ENCODE results near the gene CACFD1.
A peak's percentile ranks its signal among the peaks of the same experiment; 100 is the strongest.

The CACFD1 gene

DNA sequence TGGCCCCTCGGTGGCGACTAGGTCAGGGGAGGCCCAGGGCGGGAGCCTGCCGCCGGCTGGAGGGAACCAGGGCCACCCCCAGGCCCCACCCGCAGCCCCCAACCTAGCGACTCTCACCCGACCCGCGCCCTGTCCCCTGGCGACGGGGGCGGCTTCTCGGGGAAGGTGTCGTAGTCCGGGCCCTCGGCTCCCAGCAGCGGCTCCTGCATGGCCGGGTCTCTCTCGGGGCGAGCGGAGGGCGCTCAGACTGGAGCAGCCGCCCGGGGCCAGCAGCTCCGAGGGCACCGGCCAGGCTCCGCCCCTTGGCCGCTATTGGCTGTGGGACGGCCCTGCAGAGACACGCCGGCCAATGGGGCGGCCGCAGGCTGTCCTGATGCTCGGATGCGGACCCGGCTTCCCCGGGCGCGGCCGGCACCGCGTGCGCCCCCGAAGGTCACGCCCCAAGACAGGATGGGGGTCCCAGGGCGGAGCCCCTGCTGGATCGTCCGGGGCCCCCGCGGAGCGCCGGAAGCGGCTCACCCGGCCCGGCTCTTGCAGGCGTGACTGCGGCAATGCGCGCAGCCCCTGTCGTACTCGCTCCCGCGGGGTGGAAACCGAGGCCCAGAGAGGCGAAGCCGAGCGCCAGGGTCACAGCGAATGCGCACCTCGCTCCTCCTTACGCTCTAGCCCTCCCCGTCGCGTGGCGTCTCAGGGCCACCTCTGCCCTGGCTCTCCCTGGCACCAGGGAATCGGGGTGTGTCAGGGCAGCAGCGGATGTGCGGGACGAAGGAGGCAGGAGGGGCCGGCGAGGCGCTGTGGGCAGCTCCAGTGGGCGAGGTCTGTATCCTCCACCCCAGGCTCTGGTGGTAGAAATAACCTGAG, 19.3 kb downstream of the CACFD1 start, which contains the start of gene SLC2A6:
Gene SLC2A6 (minus strand): TSS at position 249 of the 861 bp plus-strand sequence. CDS start 40 bp downstream, at position 209.
- in situ Hi-C loops (cut with MboI; ENCODE audit: low pct_unique_long_range_greater_than_20kb, low sequenced_read_pairs, unreplicated experiment) = no loop called here
- DNase-seq (ENCODE audit: low spot score) = peak; percentile 98
- TF ChIP-seq, protein P1, sequence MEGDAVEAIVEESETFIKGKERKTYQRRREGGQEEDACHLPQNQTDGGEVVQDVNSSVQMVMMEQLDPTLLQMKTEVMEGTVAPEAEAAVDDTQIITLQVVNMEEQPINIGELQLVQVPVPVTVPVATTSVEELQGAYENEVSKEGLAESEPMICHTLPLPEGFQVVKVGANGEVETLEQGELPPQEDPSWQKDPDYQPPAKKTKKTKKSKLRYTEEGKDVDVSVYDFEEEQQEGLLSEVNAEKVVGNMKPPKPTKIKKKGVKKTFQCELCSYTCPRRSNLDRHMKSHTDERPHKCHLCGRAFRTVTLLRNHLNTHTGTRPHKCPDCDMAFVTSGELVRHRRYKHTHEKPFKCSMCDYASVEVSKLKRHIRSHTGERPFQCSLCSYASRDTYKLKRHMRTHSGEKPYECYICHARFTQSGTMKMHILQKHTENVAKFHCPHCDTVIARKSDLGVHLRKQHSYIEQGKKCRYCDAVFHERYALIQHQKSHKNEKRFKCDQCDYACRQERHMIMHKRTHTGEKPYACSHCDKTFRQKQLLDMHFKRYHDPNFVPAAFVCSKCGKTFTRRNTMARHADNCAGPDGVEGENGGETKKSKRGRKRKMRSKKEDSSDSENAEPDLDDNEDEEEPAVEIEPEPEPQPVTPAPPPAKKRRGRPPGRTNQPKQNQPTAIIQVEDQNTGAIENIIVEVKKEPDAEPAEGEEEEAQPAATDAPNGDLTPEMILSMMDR (IDR thresholded peaks at IDR 0.05; ENCODE audit: extremely low read depth, insufficient read depth, missing control alignments) = no peak

DNA sequence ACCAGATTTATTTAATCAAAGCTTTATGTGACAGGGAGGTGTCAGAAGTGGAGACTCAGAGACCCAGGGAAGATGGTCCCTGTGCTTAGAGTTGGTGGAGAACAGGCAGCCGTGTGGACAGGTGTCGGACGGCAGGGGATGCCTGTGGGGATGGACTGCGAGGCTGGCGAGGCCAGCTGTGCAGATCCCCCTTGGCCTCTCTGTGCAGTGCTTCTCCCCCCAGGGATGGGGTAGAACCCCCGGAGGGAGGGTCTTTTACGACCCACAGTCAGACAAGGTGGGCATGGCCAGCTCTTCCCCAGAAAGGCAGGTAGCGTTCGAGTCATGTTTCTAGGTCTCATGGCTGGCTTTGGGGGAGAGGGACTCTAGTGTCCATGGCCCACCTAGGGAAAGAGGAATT, 23.8 kb downstream of the CACFD1 start:
- no peak for DNase-seq (ENCODE audit: low spot score)
- TF ChIP-seq, protein P1 (IDR thresholded peaks at IDR 0.05; ENCODE audit: extremely low read depth, insufficient read depth, missing control alignments) = no peak
- in situ Hi-C loops (cut with MboI; ENCODE audit: low pct_unique_long_range_greater_than_20kb, low sequenced_read_pairs, unreplicated experiment) = loop anchor here (10.0 kb wide), 2 partner anchors 69 to 299 kb away; partner anchors contain the start of gene REXO4

DNA sequence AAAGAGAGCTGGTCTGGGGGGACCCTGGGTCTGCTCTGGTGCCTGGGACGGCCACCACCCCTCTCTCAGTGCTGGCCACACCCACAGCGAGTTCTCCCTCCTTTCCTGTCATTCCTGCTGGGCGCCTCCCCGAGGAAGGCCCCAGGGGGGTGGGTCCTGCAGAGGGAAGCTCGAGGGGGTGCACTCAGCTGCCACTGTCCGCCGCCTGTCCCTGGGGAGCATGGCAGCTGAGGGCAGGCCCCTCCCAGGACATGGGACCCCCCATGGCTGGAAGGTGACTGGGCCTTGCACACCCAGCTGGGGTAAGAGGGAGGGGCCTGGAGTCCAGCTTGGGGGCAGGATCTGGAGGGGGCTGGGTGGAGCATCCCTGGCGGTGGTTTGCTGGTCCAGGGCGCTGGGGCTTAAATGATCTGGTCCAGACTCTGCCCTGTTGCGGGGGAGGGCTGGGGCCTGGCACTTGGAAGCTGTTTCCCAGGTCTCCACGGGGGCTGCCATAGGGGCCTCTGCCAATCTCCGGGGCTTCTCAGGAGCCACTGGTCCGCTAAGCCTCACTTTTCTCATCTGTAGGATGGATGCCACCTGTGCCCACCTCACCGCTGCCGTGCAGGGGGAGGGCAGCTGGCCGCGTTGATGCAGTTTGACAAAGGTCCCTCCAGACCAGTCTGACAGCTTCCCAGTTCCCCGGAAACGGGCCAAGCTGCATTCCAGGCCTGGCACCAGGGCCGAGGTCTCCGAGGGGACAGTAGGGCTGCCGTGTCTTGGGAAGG, 25.1 kb downstream of the CACFD1 start:
- TF ChIP-seq, protein P1 (IDR thresholded peaks at IDR 0.05; ENCODE audit: extremely low read depth, insufficient read depth, missing control alignments) = no peak
- no peak for DNase-seq (ENCODE audit: low spot score)
- in situ Hi-C loops (cut with MboI; ENCODE audit: low pct_unique_long_range_greater_than_20kb, low sequenced_read_pairs, unreplicated experiment) = loop anchor here (10.0 kb wide), 2 partner anchors 70 to 300 kb away; partner anchors contain the start of gene REXO4

DNA sequence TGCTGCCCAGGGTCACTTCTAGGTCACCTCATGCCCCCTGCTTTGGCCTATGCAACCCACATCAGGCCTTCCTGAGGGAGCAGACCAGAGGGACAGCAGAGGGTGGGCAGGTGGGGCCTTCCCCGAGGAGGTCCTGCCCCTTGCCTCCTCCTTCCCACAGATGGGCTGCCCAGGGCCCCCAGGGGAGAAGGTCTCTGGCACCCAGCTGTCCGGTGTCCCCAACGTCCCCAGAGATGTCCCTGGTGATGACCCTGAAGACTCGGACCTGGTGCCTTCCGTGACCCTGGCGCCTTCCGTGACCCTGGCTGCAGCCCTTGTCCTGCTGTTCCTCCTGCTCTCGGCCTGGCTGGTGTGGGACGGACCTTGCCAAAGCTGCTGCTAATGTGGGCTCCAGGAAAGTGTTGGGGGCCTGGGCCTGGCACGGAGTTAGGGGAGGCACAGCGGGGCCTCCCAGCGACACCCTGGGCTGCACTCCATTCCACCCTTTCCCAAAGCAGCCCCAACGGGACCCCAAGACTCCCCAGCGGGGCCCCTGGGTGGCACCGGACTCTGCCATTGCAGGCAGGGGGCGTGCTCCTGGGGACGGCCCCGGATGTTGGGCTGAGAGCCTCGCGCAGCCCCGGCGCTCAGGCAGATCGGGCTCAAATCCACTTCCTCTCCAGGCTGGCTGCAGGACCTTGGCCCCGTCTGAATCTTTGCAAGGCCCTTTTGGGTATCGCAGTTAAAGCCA, 25.9 kb downstream of the CACFD1 start:
- TF ChIP-seq, protein P1 (IDR thresholded peaks at IDR 0.05; ENCODE audit: extremely low read depth, insufficient read depth, missing control alignments) = peak; percentile 33
- peak; percentile 60 for DNase-seq (ENCODE audit: low spot score)
- in situ Hi-C loops (cut with MboI; ENCODE audit: low pct_unique_long_range_greater_than_20kb, low sequenced_read_pairs, unreplicated experiment) = loop anchor here (10.0 kb wide), 2 partner anchors 71 to 301 kb away; partner anchors contain the start of gene REXO4

DNA sequence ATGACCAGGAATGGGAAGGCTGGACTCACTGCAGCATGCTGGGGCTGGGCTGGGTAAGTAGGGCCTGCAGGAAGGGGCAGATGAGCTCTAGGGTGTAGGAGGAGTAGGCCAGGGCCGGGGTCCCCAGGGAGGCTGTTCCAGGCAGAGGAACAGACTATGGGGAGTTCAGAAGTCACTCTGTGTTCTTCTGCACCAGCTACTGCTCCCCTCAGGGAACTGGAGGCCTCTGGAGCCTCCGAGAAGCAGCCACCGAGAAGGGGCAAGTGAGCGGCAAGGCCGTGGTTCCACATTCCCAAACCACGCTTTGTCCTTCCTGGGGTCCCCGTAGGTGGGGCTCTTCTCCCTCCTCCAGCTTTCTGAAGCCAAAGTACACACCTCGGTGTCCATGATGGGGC, 27.6 kb downstream of the CACFD1 start:
- DNase-seq (ENCODE audit: low spot score) = no peak
- TF ChIP-seq, protein P1 (IDR thresholded peaks at IDR 0.05; ENCODE audit: extremely low read depth, insufficient read depth, missing control alignments) = no peak
- in situ Hi-C loops (cut with MboI; ENCODE audit: low pct_unique_long_range_greater_than_20kb, low sequenced_read_pairs, unreplicated experiment) = loop anchor here (10.0 kb wide), 2 partner anchors 73 to 303 kb away; partner anchors contain the start of gene REXO4
